H1 (cell line): ENCODE data around the gene MLN.

Experiments
- EP300 ChIP-seq, 2 experiments: IDR thresholded peaks; 1 replicate in 1 of 2; 2 replicates in 1 of 2; pipeline ENCODE4 v1.6.1; 2011 to 2012; ENCODE audit warnings: low read depth in 2 of 2, low read length in 2 of 2, mild to moderate bottlenecking in 2 of 2, borderline replicate concordance in 1 of 2, inconsistent platforms in 1 of 2, moderate library complexity in 1 of 2
- KDM5A ChIP-seq: fragments of 200-600 bp; IDR thresholded peaks from 2 replicates; pipeline ENCODE4 v1.7.1; 2012; ENCODE audit warnings: mild to moderate bottlenecking, low read length, inconsistent platforms, mixed read lengths
- PHF8 ChIP-seq: fragments of 200-600 bp; sonication (generic); conservative IDR thresholded peaks from 2 replicates; pipeline ENCODE4 v1.7.1; 2012; ENCODE audit warnings: low read depth, mild to moderate bottlenecking, inconsistent platforms, low read length, moderate library complexity
- POLR2A ChIP-seq, 2 experiments: IDR thresholded peaks; 1 replicate in 1 of 2; 2 replicates in 1 of 2; pipeline ENCODE4 v1.6.1; 2011; ENCODE audit warnings: low read depth in 2 of 2, low read length in 2 of 2, mild to moderate bottlenecking in 2 of 2; ENCODE audit errors: control extremely low read depth in 1 of 2
- POLR2AphosphoS5 ChIP-seq: IDR thresholded peaks from 2 replicates; pipeline ENCODE4 v1.6.1; 2011; ENCODE audit warnings: low read depth, low read length
- RAD21 ChIP-seq, 2 experiments: IDR thresholded peaks in 1 of 2; conservative IDR thresholded peaks in 1 of 2; 2 replicates each; pipeline ENCODE4 v1.6.1; 2011; ENCODE audit warnings: low read depth in 2 of 2, low read length in 2 of 2, improper control_type of control experiment in 1 of 2, inconsistent platforms in 1 of 2, mild to moderate bottlenecking in 1 of 2, moderate library complexity in 1 of 2
- SP1 ChIP-seq: IDR thresholded peaks from 2 replicates; pipeline ENCODE4 v1.6.1; 2011; ENCODE audit warnings: low read depth, low read length
- SRF ChIP-seq: IDR thresholded peaks from 2 replicates; pipeline ENCODE4 v1.6.1; 2011; ENCODE audit warnings: mild to moderate bottlenecking, low read depth, low read length, moderate library complexity
- TBP ChIP-seq: IDR thresholded peaks from 2 replicates; pipeline ENCODE4 v1.6.1; 2011; ENCODE audit warnings: low read depth, low read length, improper control_type of control experiment
- ZNF274 ChIP-seq: IDR thresholded peaks from 2 replicates; pipeline ENCODE4 v1.7.0; 2012; ENCODE audit warnings: low read length, borderline replicate concordance; ENCODE audit errors: extremely low read depth
- TF ChIP-seq, protein P1 (sequence below), 3 experiments: IDR thresholded peaks; 1 replicate in 2 of 3; 2 replicates in 1 of 3; pipeline versions ENCODE4 v1.5.1 to v1.6.1; 2011; ENCODE audit warnings: low read length in 3 of 3, mild to moderate bottlenecking in 3 of 3, inconsistent platforms in 2 of 3, low read depth in 1 of 3, moderate library complexity in 1 of 3; ENCODE audit not compliant: insufficient read depth in 1 of 3; ENCODE audit errors: control extremely low read depth in 1 of 3
- TF ChIP-seq, protein P2 (sequence below): IDR thresholded peaks from 2 replicates; pipeline ENCODE4 v1.6.1; 2011; ENCODE audit warnings: low read length, improper control_type of control experiment

DNA sequence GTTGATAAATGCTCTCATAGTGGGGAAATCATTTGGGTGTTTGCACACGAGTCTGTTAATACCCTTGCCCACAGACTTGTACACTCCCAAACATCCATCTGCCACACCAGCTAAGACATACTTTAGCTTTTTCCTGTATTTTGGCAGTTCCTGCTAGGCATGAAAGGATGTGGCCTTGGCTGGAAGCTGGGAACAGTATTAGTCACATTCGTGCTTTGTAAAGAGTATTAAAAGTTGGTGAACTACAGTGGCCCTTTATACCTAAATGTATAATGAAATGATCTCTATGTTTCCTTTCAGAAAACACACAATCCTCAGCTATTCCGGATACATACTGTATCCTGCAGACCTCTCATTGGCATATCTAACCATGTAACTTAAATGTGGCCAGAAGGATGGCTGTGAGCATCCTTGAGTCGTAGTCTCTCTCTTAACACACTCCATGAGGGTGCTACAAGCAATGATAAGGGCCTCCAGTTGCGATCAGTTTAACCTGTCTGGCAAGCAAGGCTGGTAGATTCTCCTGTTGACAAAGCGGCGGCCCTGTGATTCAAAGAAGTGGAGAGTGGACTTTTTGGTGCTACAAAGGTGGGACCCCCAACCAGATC, 16.4 kb downstream of the MLN start:
- TF ChIP-seq, protein P1, sequence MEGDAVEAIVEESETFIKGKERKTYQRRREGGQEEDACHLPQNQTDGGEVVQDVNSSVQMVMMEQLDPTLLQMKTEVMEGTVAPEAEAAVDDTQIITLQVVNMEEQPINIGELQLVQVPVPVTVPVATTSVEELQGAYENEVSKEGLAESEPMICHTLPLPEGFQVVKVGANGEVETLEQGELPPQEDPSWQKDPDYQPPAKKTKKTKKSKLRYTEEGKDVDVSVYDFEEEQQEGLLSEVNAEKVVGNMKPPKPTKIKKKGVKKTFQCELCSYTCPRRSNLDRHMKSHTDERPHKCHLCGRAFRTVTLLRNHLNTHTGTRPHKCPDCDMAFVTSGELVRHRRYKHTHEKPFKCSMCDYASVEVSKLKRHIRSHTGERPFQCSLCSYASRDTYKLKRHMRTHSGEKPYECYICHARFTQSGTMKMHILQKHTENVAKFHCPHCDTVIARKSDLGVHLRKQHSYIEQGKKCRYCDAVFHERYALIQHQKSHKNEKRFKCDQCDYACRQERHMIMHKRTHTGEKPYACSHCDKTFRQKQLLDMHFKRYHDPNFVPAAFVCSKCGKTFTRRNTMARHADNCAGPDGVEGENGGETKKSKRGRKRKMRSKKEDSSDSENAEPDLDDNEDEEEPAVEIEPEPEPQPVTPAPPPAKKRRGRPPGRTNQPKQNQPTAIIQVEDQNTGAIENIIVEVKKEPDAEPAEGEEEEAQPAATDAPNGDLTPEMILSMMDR (IDR thresholded peaks at IDR 0.05; ENCODE audit: control extremely low read depth in 1 of 3, insufficient read depth in 1 of 3, low read depth in 1 of 3, low read length in 3 of 3) = no peak
- TF ChIP-seq RAD21 (IDR thresholded peaks at IDR 0.05 in 1 of 2, conservative IDR thresholded peaks at IDR 0.05 in 1 of 2; ENCODE audit: low read depth in 2 of 2, low read length in 2 of 2) = no peak
- no peak for TF ChIP-seq POLR2AphosphoS5
- no peak for TF ChIP-seq EP300 (IDR thresholded peaks at IDR 0.05; ENCODE audit: borderline replicate concordance in 1 of 2, low read depth in 2 of 2, low read length in 2 of 2)
- TF ChIP-seq POLR2A (IDR thresholded peaks at IDR 0.05; ENCODE audit: control extremely low read depth in 1 of 2, low read depth in 2 of 2, low read length in 2 of 2) = no peak
- no peak for TF ChIP-seq TBP
- TF ChIP-seq SP1 = no peak
- no peak for TF ChIP-seq PHF8
- no peak for TF ChIP-seq KDM5A
- no peak for TF ChIP-seq SRF
- no peak for TF ChIP-seq ZNF274
- TF ChIP-seq, protein P2, sequence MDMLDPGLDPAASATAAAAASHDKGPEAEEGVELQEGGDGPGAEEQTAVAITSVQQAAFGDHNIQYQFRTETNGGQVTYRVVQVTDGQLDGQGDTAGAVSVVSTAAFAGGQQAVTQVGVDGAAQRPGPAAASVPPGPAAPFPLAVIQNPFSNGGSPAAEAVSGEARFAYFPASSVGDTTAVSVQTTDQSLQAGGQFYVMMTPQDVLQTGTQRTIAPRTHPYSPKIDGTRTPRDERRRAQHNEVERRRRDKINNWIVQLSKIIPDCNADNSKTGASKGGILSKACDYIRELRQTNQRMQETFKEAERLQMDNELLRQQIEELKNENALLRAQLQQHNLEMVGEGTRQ = no peak
